Hepatocyte (in vitro differentiated cells): ENCODE data around the gene KDM6A.

Experiments used
- CTCF ChIP-seq: fragments of 200-600 bp; sonication (generic); IDR thresholded peaks from 2 replicates; pipeline ENCODE4 v1.5.1; 2016; ENCODE audit warnings: antibody characterized with exemption, mild to moderate bottlenecking; ENCODE audit not compliant: poor library complexity
- EZH2phosphoT487 ChIP-seq: fragments of 200-600 bp; sonication (generic); IDR thresholded peaks from one replicate; pipeline ENCODE4 v1.6.1; 2018; ENCODE audit warnings: antibody characterized with exemption, mild to moderate bottlenecking, low read depth, moderate library complexity; ENCODE audit not compliant: unreplicated experiment, severe bottlenecking

- no peak for TF ChIP-seq CTCF
- no peak for TF ChIP-seq EZH2phosphoT487
These were observed 138.1 kb downstream of the KDM6A start for GRCh38 chrX:45011131-45011530.
